HG03520 (cell line): Measurements from ENCODE around the gene LRP1.

Experiments
- ATAC-seq: cut with Tn5 transposase; IDR thresholded peaks from one replicate; pipeline ENCODE4 v1.9.1; 2021; ENCODE audit warnings: mild to moderate bottlenecking, moderate library complexity; ENCODE audit not compliant: unreplicated experiment

LRP1 gene

GRCh38 chr12:57152639-57153038, 24.4 kb downstream of the LRP1 start:
- ATAC-seq, result no peak

- ATAC-seq, result no peak
These were observed 25.2 kb downstream of the LRP1 start for GRCh38 chr12:57153415-57153997.

GRCh38 chr12:57154076-57154475, 25.8 kb downstream of the LRP1 start:
- no peak for ATAC-seq

- no peak for ATAC-seq
These were observed 26.6 kb downstream of the LRP1 start for GRCh38 chr12:57154804-57155434.

- no peak for ATAC-seq
These were observed 28.6 kb downstream of the LRP1 start for GRCh38 chr12:57156701-57157403.

- no peak for ATAC-seq
These were observed 29.4 kb downstream of the LRP1 start for GRCh38 chr12:57157588-57158173.

GRCh38 chr12:57158186-57158585, 29.9 kb downstream of the LRP1 start:
- ATAC-seq, result no peak

GRCh38 chr12:57158665-57159064, 30.4 kb downstream of the LRP1 start:
- ATAC-seq, result no peak

- no peak for ATAC-seq
These were observed 31.0 kb downstream of the LRP1 start for GRCh38 chr12:57159311-57159710.

GRCh38 chr12:57160040-57160439, 31.8 kb downstream of the LRP1 start:
- no peak for ATAC-seq

- ATAC-seq, result no peak
These were observed 32.5 kb downstream of the LRP1 start for GRCh38 chr12:57160741-57161140.

GRCh38 chr12:57161491-57161890, 33.2 kb downstream of the LRP1 start:
- ATAC-seq, result no peak

- ATAC-seq, result no peak
These were observed 34.4 kb downstream of the LRP1 start for GRCh38 chr12:57162553-57163125.

- ATAC-seq, result no peak
These were observed 36.2 kb downstream of the LRP1 start for GRCh38 chr12:57164454-57164853.

- no peak for ATAC-seq
These were observed 36.8 kb downstream of the LRP1 start for GRCh38 chr12:57164966-57165625.

GRCh38 chr12:57165741-57166140, 37.5 kb downstream of the LRP1 start:
- ATAC-seq, result no peak

- no peak for ATAC-seq
These were observed 38.7 kb downstream of the LRP1 start for GRCh38 chr12:57166971-57167371.

GRCh38 chr12:57168058-57168457, 39.8 kb downstream of the LRP1 start:
- no peak for ATAC-seq

- no peak for ATAC-seq
These were observed 40.9 kb downstream of the LRP1 start for GRCh38 chr12:57169046-57169795.

- ATAC-seq, result no peak
These were observed 41.7 kb downstream of the LRP1 start for GRCh38 chr12:57169969-57170368.
